IMR-90 (cell line): Measurements from ENCODE around the gene PPP1R9A. TPM values are rescaled to one million over a fixed set of nuclear protein-coding genes. Genes with fewer than 3 reads are reported as not detected.

Source experiments
- ATAC-seq: fragments of 200-7000 bp; cut with Tn5 transposase; 2 replicates; pipeline ENCODE4 v1.9.1; 2020; ENCODE audit warnings: low read depth, mild to moderate bottlenecking, moderate library complexity
- BruUV-seq: library from RNA; stranded (reverse); fragments of 400-500 nt; replicated peaks from 2 replicates; lab custom pipeline; 2021; lab: Mats Ljungman, UMichigan
- CTCF ChIA-PET: fragments of 300-600 bp; formaldehyde crosslinking; extraction: SDS; loops from one replicate; lab custom pipeline; 2021; ENCODE audit warnings: antibody characterized with exemption; lab: Yijun Ruan, JAX
- POLR2A ChIA-PET: fragments of 300-600 bp; sonication (Branson Sonifier 250); formaldehyde crosslinking; loops from one replicate; lab custom pipeline; 2022; ENCODE audit warnings: antibody characterized with exemption; ENCODE audit not compliant: unreplicated experiment; lab: Charles Lee
- DNase-seq: peaks from one replicate; pipeline ENCODE4 v3.0.0; 2013
- H2AFZ ChIP-seq: replicated peaks from 2 replicates; pipeline ENCODE3; 2013; ENCODE audit warnings: low read length, mild to moderate bottlenecking; ENCODE audit not compliant: poor library complexity
- H2AK5ac ChIP-seq: 2 replicates; pipeline ENCODE4 v1.6.1; 2013; ENCODE audit warnings: low read depth, low read length, inconsistent platforms
- H2AK9ac ChIP-seq: replicated peaks from 2 replicates; pipeline ENCODE3; 2013; ENCODE audit warnings: mild to moderate bottlenecking, low read depth, low read length, moderate library complexity; ENCODE audit not compliant: poor library complexity
- H2BK120ac ChIP-seq: 2 replicates; pipeline ENCODE4 v1.6.1; 2013; ENCODE audit warnings: low read depth, low read length, inconsistent platforms
- H2BK15ac ChIP-seq: 3 replicates; pipeline ENCODE4 v1.6.1; 2013; ENCODE audit warnings: low read depth, low read length, inconsistent platforms
- H2BK20ac ChIP-seq: 2 replicates; pipeline ENCODE4 v1.6.1; 2013; ENCODE audit warnings: low read depth, mild to moderate bottlenecking, inconsistent platforms, low read length, moderate library complexity
- H2BK5ac ChIP-seq: 2 replicates; pipeline ENCODE4 v1.6.1; 2013; ENCODE audit warnings: mild to moderate bottlenecking, low read depth, low read length, inconsistent platforms; ENCODE audit not compliant: poor library complexity, severe bottlenecking
- H3K14ac ChIP-seq: replicated peaks from 2 replicates; pipeline ENCODE4 v1.6.1; 2013; ENCODE audit warnings: low read depth, low read length, inconsistent platforms
- H3K18ac ChIP-seq: 2 replicates; pipeline ENCODE4 v1.6.1; 2013; ENCODE audit warnings: low read depth, low read length, control low read depth
- H3K23ac ChIP-seq: 2 replicates; pipeline ENCODE4 v1.6.1; 2013; ENCODE audit warnings: low read depth, low read length, inconsistent platforms
- H3K27ac ChIP-seq: 2 replicates; pipeline ENCODE4 v1.5.1; 2013; ENCODE audit warnings: mild to moderate bottlenecking, control low read depth, low read length; ENCODE audit not compliant: insufficient read depth
- H3K27me3 ChIP-seq: 2 replicates; pipeline ENCODE4 v1.6.1; 2013; ENCODE audit warnings: low read length; ENCODE audit not compliant: control insufficient read depth, insufficient read depth
- H3K36me3 ChIP-seq: 2 replicates; pipeline ENCODE4 v1.6.1; 2013; ENCODE audit warnings: low read length, mixed read lengths; ENCODE audit not compliant: control insufficient read depth, insufficient read depth
- H3K4ac ChIP-seq: 2 replicates; pipeline ENCODE4 v1.6.1; 2013; ENCODE audit warnings: low read depth, low read length, inconsistent platforms
- H3K4me1 ChIP-seq: 2 replicates; pipeline ENCODE4 v1.6.1; 2013; ENCODE audit warnings: low read length, mixed read lengths; ENCODE audit not compliant: control insufficient read depth, insufficient read depth
- H3K4me2 ChIP-seq: 2 replicates; pipeline ENCODE4 v1.6.1; 2013; ENCODE audit warnings: low read depth, mild to moderate bottlenecking, control low read depth, low read length, moderate library complexity
- H3K4me3 ChIP-seq: 2 replicates; pipeline ENCODE4 v1.5.1; 2013; ENCODE audit warnings: low read depth, mild to moderate bottlenecking, control low read depth, low read length, moderate library complexity; ENCODE audit not compliant: insufficient read depth
- H3K56ac ChIP-seq: 2 replicates; pipeline ENCODE4 v1.6.1; 2013; ENCODE audit warnings: low read length, inconsistent platforms; ENCODE audit not compliant: insufficient read depth; ENCODE audit errors: extremely low read depth
- H3K79me1 ChIP-seq, 2 experiments: 2 replicates each; pipeline ENCODE4 v1.6.1; 2013; ENCODE audit warnings: low read length in 2 of 2, inconsistent platforms in 1 of 2, low read depth in 1 of 2
- H3K9ac ChIP-seq: 2 replicates; pipeline ENCODE4 v1.6.1; 2013; ENCODE audit warnings: low read depth, low read length, control low read depth
- H3K9me1 ChIP-seq: 2 replicates; pipeline ENCODE4 v1.6.1; 2013; ENCODE audit warnings: low read length, inconsistent platforms; ENCODE audit not compliant: insufficient read depth
- H3K9me3 ChIP-seq: 2 replicates; pipeline ENCODE4 v1.6.1; 2013; ENCODE audit warnings: low read length; ENCODE audit not compliant: control insufficient read depth, insufficient read depth
- H4K20me1 ChIP-seq: 2 replicates; pipeline ENCODE4 v1.6.1; 2013; ENCODE audit warnings: low read length, inconsistent platforms; ENCODE audit not compliant: insufficient read depth
- H4K5ac ChIP-seq: 2 replicates; pipeline ENCODE4 v1.6.1; 2013; ENCODE audit warnings: mild to moderate bottlenecking, low read depth, low read length, control low read depth
- H4K8ac ChIP-seq, 2 experiments: 2 replicates each; pipeline ENCODE4 v1.6.1; 2013; ENCODE audit warnings: low read depth in 2 of 2, low read length in 2 of 2, control low read depth in 1 of 2, inconsistent platforms in 1 of 2
- H4K91ac ChIP-seq: 2 replicates; pipeline ENCODE4 v1.6.1; 2013; ENCODE audit warnings: low read depth, low read length, inconsistent platforms; ENCODE audit not compliant: insufficient read depth
- MAFK ChIP-seq: IDR thresholded peaks from 2 replicates; pipeline ENCODE4 v1.6.1; 2012; ENCODE audit warnings: low read depth, low read length, improper control_type of control experiment
- dilution Hi-C: fragments of 300-500 bp; cut with HindIII; formaldehyde crosslinking; loops from one replicate; pipeline ENCODE4 v1.14.3; 2018; ENCODE audit warnings: low sequenced_read_pairs; ENCODE audit not compliant: unreplicated experiment
- in situ Hi-C: fragments of 300-500 bp; cut with MboI; formaldehyde crosslinking; loops from 3 replicates; pipeline ENCODE4 v1.14.3; 2019; ENCODE audit warnings: low sequenced_read_pairs, inconsistent platforms, mixed read lengths
- intact Hi-C: fragments of 100-400 bp; cut with micrococcal nuclease; formaldehyde crosslinking; loops from 2 replicates; pipeline ENCODE4 v1.10.0; 2022
- polyA plus RNA-seq, 3 experiments: library from polyadenylated mRNA; depleted of rRNA; stranded (reverse); fragments of >200 nt; gene quantifications; 2 replicates each; pipeline ENCODE4 v1.2.3, GENCODE V29; 2012; ENCODE audit warnings: low replicate concordance in 1 of 3
- total RNA-seq: library from RNA; depleted of rRNA; stranded (reverse); fragments of >200 nt; gene quantifications from 2 replicates; pipeline ENCODE4 v1.2.3, GENCODE V29; 2012
- TF ChIP-seq, protein P1 (sequence below): fragments of 150-350 bp; IDR thresholded peaks from 2 replicates; pipeline ENCODE4 v1.6.1; 2016; ENCODE audit warnings: low read depth, mild to moderate bottlenecking, low read length, moderate library complexity, borderline replicate concordance

Gene PPP1R9A
- total and polyA plus RNA-seq, 2 of the 4 experiments (the other 2 are of a cell fraction), result not detected

DNA sequence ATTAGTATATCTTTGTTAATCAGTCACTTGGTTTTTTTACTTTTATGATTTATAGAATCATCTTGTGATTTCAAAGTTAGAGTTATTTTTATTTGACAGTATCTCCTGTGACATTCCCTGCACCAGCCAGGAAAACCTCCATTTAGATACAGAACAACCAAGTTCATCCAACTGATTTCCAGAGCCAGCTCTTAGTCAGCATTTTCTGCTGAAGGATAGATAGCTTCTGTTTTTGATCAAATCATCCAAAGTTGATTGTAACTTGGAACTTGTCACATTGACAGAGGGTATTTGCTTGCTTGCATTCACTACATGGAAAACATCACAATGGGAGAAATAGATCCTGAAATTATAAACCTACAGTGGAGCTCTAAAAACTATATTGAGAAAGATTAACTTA lies 294.3 kb downstream of the PPP1R9A start:
- no peak overlapping the region for H4K91ac ChIP-seq
- dilution Hi-C loops (no loop called here), intact Hi-C loops (no loop called here), in situ Hi-C loops (no loop called here)
- H3K9me1 ChIP-seq, result peaks cover 5% of the 10 kb centered on the region; the same call in 1 of the 2 replicates
- H3K14ac ChIP-seq, result no peak overlapping the region
- POLR2A ChIA-PET, result no interaction called here
- H3K9me3 ChIP-seq, result no peaks in the 10 kb centered on the region
- no peak overlapping the region for H4K5ac ChIP-seq
- no peaks in the 10 kb centered on the region for H4K20me1 ChIP-seq
- no peaks in the 10 kb centered on the region for H3K27me3 ChIP-seq
- H3K4me2 ChIP-seq, result no peak overlapping the region
- no peak overlapping the region for H3K4ac ChIP-seq
- TF ChIP-seq MAFK, result 0 out of 2 replicates have a peak, but pooled peaks have one; percentile 13
- TF ChIP-seq, protein P1, sequence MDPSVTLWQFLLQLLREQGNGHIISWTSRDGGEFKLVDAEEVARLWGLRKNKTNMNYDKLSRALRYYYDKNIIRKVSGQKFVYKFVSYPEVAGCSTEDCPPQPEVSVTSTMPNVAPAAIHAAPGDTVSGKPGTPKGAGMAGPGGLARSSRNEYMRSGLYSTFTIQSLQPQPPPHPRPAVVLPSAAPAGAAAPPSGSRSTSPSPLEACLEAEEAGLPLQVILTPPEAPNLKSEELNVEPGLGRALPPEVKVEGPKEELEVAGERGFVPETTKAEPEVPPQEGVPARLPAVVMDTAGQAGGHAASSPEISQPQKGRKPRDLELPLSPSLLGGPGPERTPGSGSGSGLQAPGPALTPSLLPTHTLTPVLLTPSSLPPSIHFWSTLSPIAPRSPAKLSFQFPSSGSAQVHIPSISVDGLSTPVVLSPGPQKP, result no peak
- no peak overlapping the region for H3K9ac ChIP-seq
- CTCF ChIA-PET, result interaction anchor here (3.0 kb wide), 1 partner anchor 752 kb away, joined by 18 read pairs; no protein-coding TSS in a partner anchor
- H3K23ac ChIP-seq, result no peak overlapping the region
- no TSS peak for BruUV-seq
- H3K56ac ChIP-seq, result no peak overlapping the region
- no peak overlapping the region for H3K18ac ChIP-seq
- H3K36me3 ChIP-seq, result no peaks in the 10 kb centered on the region
- H2BK20ac ChIP-seq, result no peak overlapping the region
- no peak overlapping the region for H3K27ac ChIP-seq
- no peaks in the 10 kb centered on the region for H3K79me1 ChIP-seq
- no peaks in the 10 kb centered on the region for H3K4me1 ChIP-seq
- H2BK15ac ChIP-seq, result no peak overlapping the region
- H2AK9ac ChIP-seq, result no peak overlapping the region
- DNase-seq (no peak), ATAC-seq (no peak)
- H3K4me3 ChIP-seq, result no peak overlapping the region
- H2BK5ac ChIP-seq, result no peak overlapping the region
- H2AK5ac ChIP-seq, result no peak overlapping the region
- no peak overlapping the region for H2AFZ ChIP-seq
- H4K8ac ChIP-seq, result no peak overlapping the region
- H2BK120ac ChIP-seq, result no peak overlapping the region
